Cardiac muscle cell (in vitro differentiated cells and primary cell): ENCODE measurements around the gene FHOD1. TPM values are rescaled to one million over a fixed set of nuclear protein-coding genes. Genes with fewer than 3 reads are reported as not detected.

Experiments
- DNase-seq, 2 donors: peaks; one replicate each; pipeline versions ENCODE4 v3.0.0 to v3.0.0-alpha.2; 2010 to 2017; ENCODE audit warnings: low read depth in 1 of 2, low spot score in 1 of 2
- H3K27ac ChIP-seq: fragments of 200-600 bp; sonication (generic); 2 replicates; pipeline ENCODE4 v1.5.1; 2016
- H3K27me3 ChIP-seq: fragments of 200-600 bp; sonication (generic); 2 replicates; pipeline ENCODE4 v1.6.0; 2016; ENCODE audit warnings: control low read depth
- H3K36me3 ChIP-seq: fragments of 200-600 bp; sonication (generic); 2 replicates; pipeline ENCODE4 v1.5.1; 2016; ENCODE audit warnings: control low read depth
- H3K4me1 ChIP-seq: fragments of 200-600 bp; sonication (generic); 2 replicates; pipeline ENCODE4 v1.8.1; 2017; ENCODE audit warnings: low read depth, mild to moderate bottlenecking, mixed run types
- H3K4me3 ChIP-seq: fragments of 200-600 bp; sonication (generic); 2 replicates; pipeline ENCODE4 v1.5.1; 2016; ENCODE audit warnings: mild to moderate bottlenecking
- H3K9me3 ChIP-seq: fragments of 200-600 bp; sonication (generic); 2 replicates; pipeline ENCODE4 v1.5.1; 2017; ENCODE audit warnings: low read depth, mild to moderate bottlenecking, control low read depth
- CTCF ChIP-seq: IDR thresholded peaks from 2 replicates; pipeline ENCODE4 v1.5.1; 2012; ENCODE audit warnings: low read depth, mild to moderate bottlenecking, low read length
- polyA plus RNA-seq: library from polyadenylated mRNA; unstranded; fragments of >200 nt; fragmentation: Nextera tagmentation; extraction: Ambion mirVana; gene quantifications from 2 replicates; pipeline ENCODE4 v1.2.1, GENCODE V29; 2016
- total RNA-seq: library from RNA; depleted of rRNA; stranded (reverse); fragments of >200 nt; gene quantifications from 2 replicates; pipeline ENCODE4 v1.2.3, GENCODE V29; 2016

Gene FHOD1
- total and polyA plus RNA-seq, 2 experiments from 2014 or later, result 17.9 to 18.5 TPM

GRCh38 chr16:67249178-67250044 is 2.1 kb upstream of the FHOD1 start:
- peak in 1 of 2 donors; percentile 8 for DNase-seq
- Histone ChIP-seq H3K27me3 (peaks cover 14% of the 10 kb centered on the region), H3K4me1 (peaks cover 5% of the 10 kb centered on the region), H3K9me3 (no peaks in the 10 kb centered on the region), H3K36me3 (no peaks in the 10 kb centered on the region), H3K27ac (no peak overlapping the region), H3K4me3 (peak overlapping the region; percentile 58)
- TF ChIP-seq CTCF, result no peak

GRCh38 chr16:67248401-67249177 is 1.3 kb upstream of the FHOD1 start, which contains the start of gene SLC9A5:
Gene SLC9A5, plus strand, starts transcription at chr16:67248979. Its CDS starts 36 bp downstream, at chr16:67249015.
- H3K36me3 ChIP-seq, result no peaks in the 10 kb centered on the region
- peak within 1 kb of the TSS; percentile 58 for H3K4me3 ChIP-seq
- H3K27ac ChIP-seq, result no peak within 1 kb of the TSS
- TF ChIP-seq CTCF, result no peak
- H3K9me3 ChIP-seq, result no peaks in the 10 kb centered on the region
- DNase-seq, result peak in 1 of 2 donors; percentile 58
- peaks cover 14% of the 10 kb centered on the region for H3K27me3 ChIP-seq
- peaks cover 5% of the 10 kb centered on the region for H3K4me1 ChIP-seq

GRCh38 chr16:67248073-67248400 is 756 bp upstream of the FHOD1 start:
- Histone ChIP-seq H3K27me3 (peaks cover 14% of the 10 kb centered on the region), H3K9me3 (no peaks in the 10 kb centered on the region), H3K36me3 (no peaks in the 10 kb centered on the region), H3K4me3 (peak overlapping the region; percentile 58), H3K4me1 (peaks cover 5% of the 10 kb centered on the region), H3K27ac (no peak overlapping the region)
- DNase-seq, result no peak
- TF ChIP-seq CTCF, result no peak

- no peak for DNase-seq
- Histone ChIP-seq H3K27ac (peak overlapping the region; percentile 97), H3K4me1 (peaks cover 5% of the 10 kb centered on the region), H3K27me3 (peaks cover 14% of the 10 kb centered on the region), H3K9me3 (no peaks in the 10 kb centered on the region), H3K36me3 (no peaks in the 10 kb centered on the region), H3K4me3 (peak overlapping the region; percentile 58)
- TF ChIP-seq CTCF, result no peak
Observed at GRCh38 chr16:67246756-67247191, 507 bp downstream of the FHOD1 start.

GRCh38 chr16:67246081-67246755 is 1.1 kb downstream of the FHOD1 start:
- H3K27me3 ChIP-seq, result peaks cover 14% of the 10 kb centered on the region
- no peaks in the 10 kb centered on the region for H3K36me3 ChIP-seq
- TF ChIP-seq CTCF, result peak; percentile 58
- H3K4me3 ChIP-seq, result peak overlapping the region; percentile 58
- DNase-seq, result peak; percentile 89 to 94
- H3K4me1 ChIP-seq, result peaks cover 5% of the 10 kb centered on the region
- no peaks in the 10 kb centered on the region for H3K9me3 ChIP-seq
- H3K27ac ChIP-seq, result peak overlapping the region; percentile 97
